Astrocyte of the spinal cord (primary cell): ENCODE results near the gene RNF41.
A peak's percentile ranks its signal among the peaks of the same experiment; 100 is the strongest.
"Not testable (repeated sequence)": the region's sequence is repeated elsewhere in the genome, so short reads cannot be mapped to it uniquely, and the experiment has no call there.

Experiments used
- DNase-seq: peaks from one replicate; pipeline ENCODE4 v3.0.0; 2011; ENCODE audit warnings: low read depth, low spot score
- H3K4me3 ChIP-seq: 2 replicates; pipeline ENCODE4 v1.5.1; 2011; ENCODE audit warnings: low read depth, mild to moderate bottlenecking, low read length, moderate library complexity
- CTCF ChIP-seq: IDR thresholded peaks from 2 replicates; pipeline ENCODE4 v1.5.1; 2012; ENCODE audit warnings: low read depth, mild to moderate bottlenecking, low read length, inconsistent platforms
- in situ Hi-C: cut with HindIII; loops from 2 replicates; pipeline ENCODE4 v1.10.0; 2017; ENCODE audit warnings: low sequenced_read_pairs

The RNF41 gene

GRCh38 chr12:56221757-56222530 lies at the start of gene RNF41:
RNF41 (minus strand) TSS chr12:56221922; CDS start chr12:56214047, 7,875 bp downstream.
- H3K4me3 ChIP-seq: peak within 1 kb of the TSS; percentile 95
- peak; percentile 98 for DNase-seq
- in situ Hi-C loops: no loop called here
- TF ChIP-seq CTCF: no peak

- peak; percentile 60 for TF ChIP-seq CTCF
- H3K4me3 ChIP-seq: no peak overlapping the region
- peak; percentile 31 for DNase-seq
- in situ Hi-C loops: no loop called here
Measured at GRCh38 chr12:56271031-56271430, 49.3 kb upstream of the RNF41 start.

- TF ChIP-seq CTCF: no peak
- no peak for DNase-seq
- in situ Hi-C loops: no loop called here
- peak overlapping the region; percentile 72 for H3K4me3 ChIP-seq
Measured at GRCh38 chr12:56267443-56268071, 45.8 kb upstream of the RNF41 start.

- in situ Hi-C loops: no loop called here
- peak; percentile 84 for DNase-seq
- H3K4me3 ChIP-seq: peak within 1 kb of the TSS; percentile 72
- TF ChIP-seq CTCF: peak; percentile 79
Measured at GRCh38 chr12:56266693-56267442, 45.1 kb upstream of the RNF41 start, which contains the start of gene COQ10A. COQ10A (plus strand) TSS chr12:56266942; CDS start chr12:56267119, 177 bp downstream.

GRCh38 chr12:56266068-56266692 lies 44.5 kb upstream of the RNF41 start:
- in situ Hi-C loops: not testable (repeated sequence)
- DNase-seq: peak; percentile 17
- H3K4me3 ChIP-seq: peak overlapping the region; percentile 72

- DNase-seq, H3K4me3 ChIP-seq, in situ Hi-C loops: not testable (repeated sequence)
Measured at GRCh38 chr12:56262955-56263354, 41.2 kb upstream of the RNF41 start.

GRCh38 chr12:56261503-56262232 lies 39.9 kb upstream of the RNF41 start:
- DNase-seq: peak; percentile 49
- in situ Hi-C loops: no loop called here
- H3K4me3 ChIP-seq: no peak overlapping the region
- no peak for TF ChIP-seq CTCF
